ENCODE results near the gene ZNF143. TPM values are rescaled to one million over a fixed set of nuclear protein-coding genes. Genes with fewer than 3 reads are reported as not detected.
"Not testable (repeated sequence)": the region's sequence is repeated elsewhere in the genome, so short reads cannot be mapped to it uniquely, and the experiment has no call there.

The ZNF143 gene
- total and polyA plus RNA-seq, 2 of the 4 experiments (the other 2 are of a cell fraction) = 23.8 to 49.6 TPM

GRCh38 chr11:9448576-9449352 lies 12.0 kb upstream of the ZNF143 start:
- intact Hi-C loops (cut with micrococcal nuclease) (no loop called here), dilution Hi-C loops (cut with HindIII; ENCODE audit: low sequenced_read_pairs, unreplicated experiment) (no loop called here), in situ Hi-C loops (cut with MboI; ENCODE audit: low sequenced_read_pairs) (no loop called here)
- no peak overlapping the region for H3K23ac ChIP-seq (ENCODE audit: low read depth, low read length)
- peaks cover 9% of the 10 kb centered on the region for H3K36me3 ChIP-seq (ENCODE audit: control insufficient read depth, insufficient read depth, low read length)
- no peak overlapping the region for H2BK120ac ChIP-seq (ENCODE audit: low read depth, low read length)
- no peak overlapping the region for H2BK20ac ChIP-seq (ENCODE audit: low read depth, low read length)
- no peak overlapping the region for H3K4ac ChIP-seq (ENCODE audit: low read depth, low read length)
- H3K56ac ChIP-seq (ENCODE audit: extremely low read depth, insufficient read depth, low read length) = no peak overlapping the region
- H3K9ac ChIP-seq (ENCODE audit: low read depth, low read length) = no peak overlapping the region
- no peak for DNase-seq
- H3K4me1 ChIP-seq (ENCODE audit: control insufficient read depth, insufficient read depth, low read length) = no peaks in the 10 kb centered on the region
- no peak for ATAC-seq (ENCODE audit: low read depth)
- no peaks in the 10 kb centered on the region for H4K20me1 ChIP-seq (ENCODE audit: insufficient read depth, low read length)
- no TSS peak for BruUV-seq (replicated peaks)
- H2BK15ac ChIP-seq (ENCODE audit: low read depth, low read length) = no peak overlapping the region
- no peaks in the 10 kb centered on the region for H3K9me1 ChIP-seq (ENCODE audit: insufficient read depth, low read length)
- no peak overlapping the region for H3K27ac ChIP-seq (ENCODE audit: insufficient read depth, low read length)
- peaks cover 0 to 7% of the 10 kb centered on the region in 2 experiments; a peak in 1 of 4 replicates for H3K79me1 ChIP-seq (ENCODE audit: low read depth in 1 of 2, low read length in 2 of 2)
- no peak overlapping the region for H4K8ac ChIP-seq (ENCODE audit: low read depth in 2 of 2, low read length in 2 of 2)
- TF ChIP-seq MXI1 (IDR thresholded peaks at IDR 0.05; ENCODE audit: borderline replicate concordance, low read depth, low read length) = no peak
- TF ChIP-seq BHLHE40 (IDR thresholded peaks at IDR 0.05; ENCODE audit: low read depth, low read length) = no peak
- no peak for TF ChIP-seq CEBPB (IDR thresholded peaks at IDR 0.05; ENCODE audit: low read depth, low read length)
- no peak for TF ChIP-seq MAFK (IDR thresholded peaks at IDR 0.05; ENCODE audit: low read depth, low read length)
- no peak overlapping the region for H2BK5ac ChIP-seq (ENCODE audit: low read depth, low read length, poor library complexity, severe bottlenecking)
- no peak overlapping the region for H3K14ac ChIP-seq (replicated peaks; ENCODE audit: low read depth, low read length)
- no peak overlapping the region for H3K4me3 ChIP-seq (ENCODE audit: insufficient read depth, low read depth, low read length)
- no peak overlapping the region for H4K91ac ChIP-seq (ENCODE audit: insufficient read depth, low read depth, low read length)
- H2AK5ac ChIP-seq (ENCODE audit: low read depth, low read length) = no peak overlapping the region
- H3K9me3 ChIP-seq (ENCODE audit: control insufficient read depth, insufficient read depth, low read length) = 0 out of 2 replicates have a peak, but pooled peaks cover 5% of the 10 kb centered on the region
- H3K27me3 ChIP-seq (ENCODE audit: control insufficient read depth, insufficient read depth, low read length) = no peaks in the 10 kb centered on the region
- H2AK9ac ChIP-seq (replicated peaks; ENCODE audit: low read depth, low read length, poor library complexity) = no peak overlapping the region
- H3K4me2 ChIP-seq (ENCODE audit: low read depth, low read length) = no peak overlapping the region
- ChIA-PET POLR2A (ENCODE audit: unreplicated experiment) (interaction anchor here (0.8 kb wide), 1 partner anchor 12 kb away, joined by 4 read pairs; the partner anchor contains the start of gene ZNF143), CTCF (interaction anchor here (0.9 kb wide), 1 partner anchor 13 kb away, joined by 4 read pairs; no protein-coding TSS in a partner anchor)
- no CpG with 5 or more reads among the region's 9 CpGs for WGBS, 2 experiments (ENCODE audit: extremely low coverage in 2 of 2, insufficient read length in 1 of 2)
- no peak overlapping the region for H3K18ac ChIP-seq (ENCODE audit: low read depth, low read length)
- H2AFZ ChIP-seq (replicated peaks; ENCODE audit: low read length, poor library complexity) = no peak overlapping the region
- H4K5ac ChIP-seq (ENCODE audit: low read depth, low read length) = no peak overlapping the region

- H3K4me2 ChIP-seq (ENCODE audit: low read depth, low read length); H3K4ac ChIP-seq (ENCODE audit: low read depth, low read length); H4K8ac ChIP-seq (ENCODE audit: low read depth in 2 of 2, low read length in 2 of 2); H2BK5ac ChIP-seq (ENCODE audit: low read depth, low read length, poor library complexity, severe bottlenecking); H3K79me1 ChIP-seq (ENCODE audit: low read depth in 1 of 2, low read length in 2 of 2); H3K18ac ChIP-seq (ENCODE audit: low read depth, low read length); H4K5ac ChIP-seq (ENCODE audit: low read depth, low read length); H3K23ac ChIP-seq (ENCODE audit: low read depth, low read length); H3K27ac ChIP-seq (ENCODE audit: insufficient read depth, low read length); H3K9me3 ChIP-seq (ENCODE audit: control insufficient read depth, insufficient read depth, low read length); in situ Hi-C loops (cut with MboI; ENCODE audit: low sequenced_read_pairs); H3K4me1 ChIP-seq (ENCODE audit: control insufficient read depth, insufficient read depth, low read length); H2AFZ ChIP-seq (replicated peaks; ENCODE audit: low read length, poor library complexity); H4K91ac ChIP-seq (ENCODE audit: insufficient read depth, low read depth, low read length); BruUV-seq (replicated peaks); H3K56ac ChIP-seq (ENCODE audit: extremely low read depth, insufficient read depth, low read length); H2BK15ac ChIP-seq (ENCODE audit: low read depth, low read length); DNase-seq; H3K9ac ChIP-seq (ENCODE audit: low read depth, low read length); H2AK5ac ChIP-seq (ENCODE audit: low read depth, low read length); H3K14ac ChIP-seq (replicated peaks; ENCODE audit: low read depth, low read length); dilution Hi-C loops (cut with HindIII; ENCODE audit: low sequenced_read_pairs, unreplicated experiment); H3K9me1 ChIP-seq (ENCODE audit: insufficient read depth, low read length); H2BK120ac ChIP-seq (ENCODE audit: low read depth, low read length); CTCF ChIA-PET; POLR2A ChIA-PET (ENCODE audit: unreplicated experiment); intact Hi-C loops (cut with micrococcal nuclease); H2AK9ac ChIP-seq (replicated peaks; ENCODE audit: low read depth, low read length, poor library complexity); H2BK20ac ChIP-seq (ENCODE audit: low read depth, low read length); ATAC-seq (ENCODE audit: low read depth); H3K27me3 ChIP-seq (ENCODE audit: control insufficient read depth, insufficient read depth, low read length); H4K20me1 ChIP-seq (ENCODE audit: insufficient read depth, low read length); H3K36me3 ChIP-seq (ENCODE audit: control insufficient read depth, insufficient read depth, low read length); H3K4me3 ChIP-seq (ENCODE audit: insufficient read depth, low read depth, low read length): not testable (repeated sequence)
- 67% methylated on average over 2 of the region's 7 CpGs; no CpG with 5 or more reads in 1 of the 2 experiments for WGBS, 2 experiments (ENCODE audit: extremely low coverage in 2 of 2, insufficient read length in 1 of 2)
Observed at GRCh38 chr11:9452023-9452422, 8.8 kb upstream of the ZNF143 start.
